ENCODE measurements around the gene RPRML.

DNA sequence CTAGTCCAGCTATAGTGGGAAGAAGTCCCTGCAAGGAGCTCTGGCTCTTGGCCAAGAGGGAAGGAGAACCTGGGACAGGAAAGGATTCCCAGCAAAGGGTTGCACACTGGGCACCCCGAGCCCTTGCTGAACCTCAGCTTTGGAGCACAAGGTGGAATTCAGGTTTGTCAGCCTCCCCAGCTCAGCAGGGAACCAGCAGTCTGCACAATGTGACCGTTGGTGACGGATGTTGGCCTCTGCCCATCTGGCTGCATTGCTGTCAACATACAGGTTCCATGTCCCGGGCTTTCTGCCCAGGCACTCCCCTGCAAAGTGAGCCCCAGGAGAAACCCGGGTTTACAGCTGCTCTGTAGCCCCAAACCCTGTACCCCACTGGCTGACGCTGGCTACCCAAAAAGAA is 6.7 kb downstream of the RPRML start:
- TF ChIP-seq CTCF (IDR thresholded peaks at IDR 0.05) (no peak), POLR2A (IDR thresholded peaks at IDR 0.05) (no peak)
